GM21367 (cell line): ENCODE measurements around the gene NRBP1.

ENCODE experiments used
- ATAC-seq: cut with Tn5 transposase; IDR thresholded peaks from one replicate; pipeline ENCODE4 v1.9.1; 2021; ENCODE audit not compliant: unreplicated experiment

The NRBP1 gene

DNA sequence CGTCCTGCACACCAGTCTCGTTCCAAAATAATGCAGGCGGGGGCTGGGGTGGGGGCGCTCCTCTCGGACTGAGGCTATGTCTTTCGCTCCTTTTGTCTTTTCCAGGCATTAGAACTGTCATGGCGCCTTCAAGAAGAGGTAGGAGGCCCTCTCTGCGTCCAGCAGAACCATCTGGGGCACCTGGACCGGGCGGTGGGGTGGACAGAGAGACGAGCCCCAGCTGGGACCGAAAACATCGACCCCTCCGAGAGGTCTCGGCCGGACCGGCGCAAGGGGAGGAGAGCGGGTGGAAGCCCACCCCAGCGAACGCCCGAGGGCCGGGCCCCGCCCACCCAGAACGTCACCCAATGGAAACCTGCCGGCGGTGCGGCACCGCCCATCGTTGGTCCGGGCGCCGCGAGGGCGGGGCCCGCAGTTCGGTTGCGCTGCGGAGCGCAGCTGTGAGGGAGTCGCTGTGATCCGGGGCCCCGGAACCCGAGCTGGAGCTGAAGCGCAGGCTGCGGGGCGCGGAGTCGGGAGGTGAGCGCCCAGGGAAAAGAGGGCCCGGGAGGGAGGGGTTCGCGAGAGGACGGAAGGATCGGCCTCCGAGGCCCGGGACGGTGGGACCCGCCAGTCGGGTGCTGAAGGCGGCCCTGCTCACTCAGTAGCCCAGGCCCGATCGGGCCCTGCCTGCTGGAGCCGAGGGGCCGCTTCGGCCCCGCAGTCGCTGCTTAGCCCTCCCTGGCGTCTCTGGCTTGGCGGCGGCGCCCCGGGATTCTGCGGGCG lies at the start of gene NRBP1:
Gene NRBP1 (plus strand): TSS at position 419 of the 765 bp plus-strand sequence. CDS start 4,643 bp downstream, outside the sequence.
- ATAC-seq: peak; percentile 84

DNA sequence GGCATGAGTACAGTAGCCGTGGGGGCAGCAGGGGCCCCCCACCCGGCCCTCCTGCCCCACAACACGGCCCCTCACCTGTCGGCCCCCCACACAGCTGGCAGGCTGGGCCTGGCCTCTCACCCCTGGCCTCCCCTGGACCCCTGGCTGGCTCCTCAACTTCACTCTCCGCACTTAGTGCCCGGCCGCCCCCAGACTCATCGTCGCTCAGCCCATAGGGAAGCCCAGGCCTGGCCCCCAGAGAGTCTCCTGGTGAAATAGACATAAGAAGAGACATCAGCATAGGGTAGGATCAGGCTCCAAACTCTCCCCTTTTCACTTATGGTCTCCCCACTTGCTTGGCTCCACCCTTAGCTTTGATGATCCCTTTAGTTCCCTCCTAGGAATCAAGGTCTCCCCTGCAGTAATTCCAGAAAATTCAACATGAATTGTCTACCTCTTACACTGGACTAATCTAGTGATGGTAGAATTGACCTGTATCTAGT lies 49.6 kb upstream of the NRBP1 start:
- no peak for ATAC-seq

DNA sequence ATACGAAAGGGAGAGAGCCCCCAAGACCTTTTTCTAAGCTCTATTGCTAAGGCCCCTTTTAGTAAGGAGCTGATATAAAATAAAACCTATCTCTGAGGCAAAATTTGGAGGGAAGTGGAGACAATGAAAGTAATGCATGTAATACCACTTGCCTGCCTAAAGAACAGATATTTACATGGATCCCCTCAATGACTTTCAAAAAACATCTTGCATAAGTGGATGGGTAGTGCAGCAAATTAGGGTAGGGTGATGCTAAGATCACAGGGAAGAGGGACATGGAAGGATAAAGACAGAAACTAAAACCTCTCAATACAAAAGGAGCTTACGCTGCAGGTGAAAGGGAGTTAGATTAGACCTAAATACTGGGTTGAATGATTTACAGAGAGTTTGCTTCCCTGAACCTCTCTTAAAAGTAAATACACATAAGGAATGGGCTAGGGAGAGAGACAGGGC lies 49.0 kb upstream of the NRBP1 start:
- ATAC-seq: no peak

DNA sequence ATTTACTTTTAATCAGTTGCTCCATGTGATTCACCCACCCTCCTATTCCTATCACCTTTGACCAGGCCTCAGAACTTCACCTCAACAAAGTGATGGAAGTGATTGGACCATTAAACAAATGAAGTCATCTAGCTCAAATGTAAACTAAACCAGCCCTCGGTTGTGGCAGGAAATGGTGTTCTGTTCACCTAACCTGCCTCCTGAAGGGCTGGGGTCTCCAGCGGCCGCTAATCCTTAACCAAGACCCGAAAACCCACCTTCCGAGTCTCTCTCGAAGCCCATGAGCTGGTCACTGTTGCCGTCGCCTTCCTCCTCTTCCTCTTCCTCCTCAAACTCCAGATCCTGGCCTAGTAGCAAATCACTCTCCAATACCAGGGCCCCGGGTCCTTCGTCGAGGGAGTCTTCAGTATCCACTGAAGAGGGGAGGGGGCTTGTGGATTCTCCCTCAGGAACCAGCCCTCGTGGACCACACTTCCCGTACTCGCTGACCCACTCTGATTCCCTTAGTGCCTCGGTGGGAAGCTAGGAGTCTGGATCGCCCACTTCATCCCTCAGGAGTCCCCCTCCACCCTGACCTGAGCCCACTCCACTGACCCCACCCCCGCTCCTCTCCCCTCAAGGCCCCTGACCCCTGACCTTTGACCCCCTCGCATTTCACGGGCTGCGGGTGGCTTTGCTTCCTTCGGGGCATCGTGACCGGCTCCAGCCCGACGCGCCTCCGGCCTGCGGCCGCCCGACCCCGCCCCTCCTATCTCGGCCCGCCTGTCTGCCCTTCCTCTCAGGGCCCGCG lies 48.4 kb upstream of the NRBP1 start:
- ATAC-seq: no peak

DNA sequence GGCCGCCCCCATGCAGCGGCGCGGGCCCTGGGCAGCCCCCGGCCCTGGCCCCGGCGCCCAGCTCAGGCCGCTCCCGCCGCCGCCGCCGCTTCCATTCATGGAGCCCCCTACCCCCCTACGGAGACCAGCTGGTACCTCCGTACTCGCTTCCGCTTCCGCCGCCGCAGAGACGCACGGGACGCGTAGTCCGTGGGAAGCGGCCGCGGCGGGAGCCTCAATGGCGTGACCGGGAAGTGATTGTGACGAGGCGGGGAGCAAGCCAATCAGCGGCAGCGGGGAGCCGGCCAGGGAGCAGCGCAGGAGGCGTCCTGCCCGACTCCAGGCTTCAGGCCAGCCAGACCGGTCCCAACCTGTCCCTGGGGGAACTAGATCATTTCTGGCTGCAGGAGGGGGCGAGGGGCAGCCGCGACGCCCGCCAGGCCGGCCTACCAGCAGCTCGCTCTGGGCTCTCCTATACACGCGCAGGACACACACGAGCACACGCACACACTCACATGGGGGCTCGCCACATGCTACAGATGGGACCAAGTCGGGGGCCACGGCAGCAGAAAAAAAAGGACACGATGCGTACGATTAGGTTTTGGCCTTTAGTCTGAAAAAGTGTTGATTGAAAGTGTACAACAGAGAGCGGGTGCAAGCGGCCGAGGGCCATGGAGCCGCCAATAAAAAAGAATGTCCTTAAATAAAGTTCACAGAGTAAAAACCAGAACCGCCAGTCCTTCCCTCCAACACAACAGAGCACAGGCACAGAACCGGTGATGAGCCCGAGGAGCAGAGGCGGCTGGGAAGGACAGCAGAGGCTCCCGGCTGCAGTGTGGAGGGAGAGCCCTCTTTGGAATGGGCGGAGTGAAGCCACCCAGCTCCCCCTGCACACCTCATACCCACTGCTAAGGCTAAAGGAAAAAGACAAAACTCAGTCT lies 47.5 kb upstream of the NRBP1 start, which contains the start of gene ZNF513:
Gene ZNF513 (minus strand): TSS at position 109 of the 920 bp plus-strand sequence. CDS start 208 bp downstream, outside the sequence.
- peak; percentile 72 for ATAC-seq

DNA sequence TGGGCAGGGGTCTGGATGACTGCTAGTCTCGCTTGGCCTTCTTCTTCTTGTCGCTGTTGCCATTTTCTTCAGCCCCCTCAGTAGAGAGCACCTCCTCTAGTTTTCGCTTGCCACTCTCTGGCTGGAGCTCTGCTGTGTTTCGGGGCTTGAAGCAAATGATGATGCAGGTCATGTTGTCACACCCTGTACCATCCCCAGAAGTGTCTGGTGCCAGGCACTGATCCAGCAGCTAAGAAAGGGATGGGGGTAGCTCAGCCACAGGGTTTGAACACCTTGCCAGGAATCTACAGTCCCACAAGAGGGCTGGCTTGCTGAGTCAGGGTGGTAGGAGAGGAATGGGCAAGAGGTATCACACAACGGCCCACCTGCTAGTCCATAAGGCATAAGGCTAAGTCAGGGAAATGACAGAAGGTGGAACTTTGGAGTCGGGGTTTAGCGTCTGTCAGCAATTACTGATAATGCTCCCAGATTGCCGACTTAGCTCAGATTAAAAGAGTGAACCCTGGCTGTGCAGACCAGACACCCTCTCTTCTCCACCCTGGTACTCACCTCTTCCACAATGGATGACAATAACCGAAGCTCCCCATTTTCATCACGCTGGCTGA lies 46.8 kb upstream of the NRBP1 start:
- ATAC-seq: no peak

DNA sequence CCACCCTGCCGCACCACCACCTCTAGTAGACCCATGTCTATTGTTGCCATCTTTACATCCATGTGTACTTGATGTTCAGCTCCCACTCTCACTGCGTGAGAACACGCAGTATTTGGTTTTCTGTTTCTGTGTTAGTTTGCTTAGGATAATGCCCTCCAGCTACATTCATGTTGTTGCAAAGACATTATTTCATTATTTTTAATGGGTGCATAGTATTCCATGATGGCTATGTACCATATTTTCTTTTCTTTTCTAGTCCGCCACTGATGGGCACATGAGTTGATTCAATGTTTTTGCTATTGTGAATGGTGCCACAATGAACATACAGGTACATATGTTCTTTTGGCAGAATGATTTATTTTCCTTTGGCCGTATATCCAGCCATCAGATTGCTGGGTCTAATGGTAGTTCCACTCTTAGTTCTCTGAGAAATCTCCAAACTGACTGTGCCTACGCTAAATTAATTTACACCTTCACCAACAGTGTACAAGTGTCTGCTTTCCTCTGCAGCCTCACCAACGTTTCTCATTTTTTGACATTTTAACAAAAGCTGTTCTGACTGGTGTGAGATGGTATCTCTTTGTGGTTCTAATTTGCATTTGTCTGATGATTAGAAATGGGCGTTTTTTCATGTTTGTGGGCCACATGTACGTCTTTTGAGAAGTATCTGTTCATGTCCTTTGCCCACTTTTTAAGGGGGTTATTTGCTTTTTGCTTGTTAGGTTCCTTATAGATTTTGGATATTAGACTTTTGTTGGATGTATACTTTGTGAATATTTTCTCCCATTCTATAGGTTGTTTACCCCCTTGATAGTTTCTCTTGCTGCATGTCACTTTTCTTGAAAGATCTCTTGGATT lies 37.4 kb upstream of the NRBP1 start:
- no peak for ATAC-seq

DNA sequence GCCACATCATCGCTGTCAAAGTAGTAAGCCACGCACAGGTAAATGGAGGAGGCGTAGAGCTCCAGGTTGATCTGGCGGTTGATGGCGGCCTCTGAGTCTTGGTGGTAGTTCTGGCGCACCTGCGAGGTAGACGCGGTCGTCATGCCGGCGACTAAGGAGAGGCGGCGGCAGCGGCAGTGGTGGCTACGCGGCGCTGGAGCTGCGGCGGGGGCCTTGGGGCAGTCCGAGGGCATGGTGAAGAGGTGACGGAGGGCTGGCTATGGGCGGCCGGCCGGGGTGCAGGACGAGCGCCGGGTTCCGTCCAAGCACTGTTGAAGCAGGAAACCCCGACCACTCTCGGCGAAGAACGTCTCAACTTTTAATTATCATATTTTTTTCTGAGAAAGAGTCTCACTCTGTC lies 35.2 kb upstream of the NRBP1 start:
- ATAC-seq: no peak

DNA sequence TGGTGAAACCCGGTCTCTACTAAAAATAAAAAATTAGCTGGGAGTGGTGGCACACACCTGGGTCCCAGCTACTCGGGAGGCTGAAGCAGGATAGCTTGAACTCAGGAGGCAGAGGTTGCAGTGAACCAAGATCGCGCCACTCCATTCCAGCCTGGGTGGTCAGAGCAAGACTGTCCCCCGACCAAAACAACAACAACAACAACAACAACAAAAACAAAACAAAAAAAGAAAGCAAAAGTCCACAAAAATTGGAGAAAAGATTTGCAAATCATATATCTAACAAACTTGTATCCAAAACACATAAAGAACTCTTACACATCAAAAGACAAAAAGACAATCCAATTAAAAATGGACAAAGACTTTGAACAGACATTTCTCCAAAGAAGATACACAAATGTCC lies 29.5 kb upstream of the NRBP1 start:
- no peak for ATAC-seq

DNA sequence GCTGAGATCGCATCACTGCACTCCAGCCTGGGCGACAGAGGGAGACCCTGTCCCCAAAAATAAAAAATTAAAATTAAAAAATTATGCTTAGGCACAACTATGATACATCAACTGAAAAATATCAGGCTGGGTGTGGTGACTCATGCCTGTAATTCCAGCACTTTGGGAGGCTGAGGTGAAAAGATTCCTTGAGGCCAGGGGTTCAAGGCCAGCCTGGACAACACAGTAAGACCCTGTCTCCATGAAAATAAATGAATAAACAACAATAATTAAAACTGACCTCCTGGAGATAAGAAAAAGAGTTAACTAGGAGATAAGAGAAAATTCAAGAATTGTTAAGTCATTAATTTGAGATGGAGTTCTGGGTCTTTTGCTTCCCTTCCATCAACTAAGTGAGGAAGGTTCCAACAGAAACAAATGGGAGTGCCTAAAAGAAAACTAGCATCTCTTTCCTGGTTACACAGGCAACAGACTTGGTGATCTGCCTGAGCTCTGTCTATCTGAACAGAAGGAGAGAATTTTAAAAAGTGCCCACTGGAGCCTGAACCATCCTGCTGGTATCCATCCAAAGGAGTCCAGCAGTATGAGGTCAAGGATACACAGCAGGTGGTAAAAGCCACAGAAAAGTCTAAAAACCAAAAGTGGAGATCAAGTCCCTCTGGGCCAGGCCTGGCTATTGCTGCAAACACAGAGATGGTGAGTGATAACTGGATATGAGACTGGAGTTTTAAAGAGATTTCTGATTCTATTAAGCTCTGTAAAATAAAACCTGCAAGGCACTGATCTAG lies 27.9 kb upstream of the NRBP1 start:
- no peak for ATAC-seq

DNA sequence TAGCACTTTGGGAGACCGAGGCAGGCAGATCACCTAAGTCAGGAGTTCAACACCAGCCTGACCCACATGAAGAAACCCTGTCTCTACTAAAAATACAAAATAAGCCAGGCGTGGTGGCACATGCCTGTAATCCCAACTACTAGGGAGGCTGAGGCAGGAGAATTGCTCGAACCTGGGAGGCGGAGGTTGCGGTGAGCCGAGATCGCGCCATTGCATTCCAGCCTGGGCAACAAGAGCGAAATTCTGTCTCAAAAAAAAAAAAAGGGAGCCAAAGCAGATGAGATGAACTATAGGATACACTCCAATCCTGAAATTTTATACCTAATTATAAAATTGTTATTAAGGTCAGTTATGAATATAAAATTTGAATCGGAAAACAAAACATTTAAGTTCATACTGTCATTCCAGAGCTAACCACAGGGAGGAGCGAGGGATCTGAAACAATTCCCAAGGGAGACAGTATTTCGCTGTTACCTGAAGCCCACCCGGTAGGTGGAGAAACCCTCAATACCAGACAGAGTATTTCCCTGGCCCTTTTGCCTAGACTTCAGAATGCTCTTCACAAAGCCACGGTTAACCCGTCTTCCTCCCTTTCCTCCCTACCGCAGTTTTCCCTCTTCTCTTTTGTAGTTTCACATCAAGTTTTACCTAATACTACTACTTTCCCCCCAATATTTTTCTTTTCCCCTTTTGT lies 20.5 kb upstream of the NRBP1 start:
- no peak for ATAC-seq

DNA sequence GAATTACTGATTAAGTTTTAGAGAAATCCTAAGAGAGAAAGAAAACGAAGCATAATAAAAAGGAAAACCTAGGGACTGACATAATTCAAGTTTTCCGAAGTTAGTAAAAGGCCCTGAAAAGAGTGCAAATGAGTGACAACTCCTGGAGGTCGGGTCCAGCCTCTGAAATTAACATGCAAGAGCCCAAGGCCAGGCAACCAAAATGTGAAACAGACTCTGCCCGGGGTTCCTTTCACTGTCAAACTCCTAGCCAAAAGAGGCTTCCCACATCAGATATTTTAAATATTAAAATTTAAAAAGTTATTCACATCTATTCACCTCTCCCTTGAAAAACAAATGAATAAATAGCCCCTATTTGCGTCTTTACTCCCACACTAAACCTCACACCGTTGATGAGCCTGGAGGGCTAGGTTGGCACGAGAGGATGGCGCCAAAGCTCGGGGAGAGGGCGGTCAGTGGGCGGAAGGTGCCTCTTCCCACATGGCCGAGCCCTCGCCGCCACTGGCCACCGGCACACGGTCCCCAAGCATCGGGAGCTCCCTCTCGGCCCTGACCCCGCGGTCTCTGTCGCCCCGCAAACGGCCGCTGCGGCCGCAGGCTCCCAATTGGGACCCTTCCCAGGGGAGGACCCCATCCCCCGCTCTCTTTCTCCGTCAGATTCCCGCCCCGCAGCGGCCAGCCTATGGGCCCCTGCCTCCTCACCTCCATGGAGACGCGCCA lies 19.7 kb upstream of the NRBP1 start:
- peak; percentile 33 for ATAC-seq

DNA sequence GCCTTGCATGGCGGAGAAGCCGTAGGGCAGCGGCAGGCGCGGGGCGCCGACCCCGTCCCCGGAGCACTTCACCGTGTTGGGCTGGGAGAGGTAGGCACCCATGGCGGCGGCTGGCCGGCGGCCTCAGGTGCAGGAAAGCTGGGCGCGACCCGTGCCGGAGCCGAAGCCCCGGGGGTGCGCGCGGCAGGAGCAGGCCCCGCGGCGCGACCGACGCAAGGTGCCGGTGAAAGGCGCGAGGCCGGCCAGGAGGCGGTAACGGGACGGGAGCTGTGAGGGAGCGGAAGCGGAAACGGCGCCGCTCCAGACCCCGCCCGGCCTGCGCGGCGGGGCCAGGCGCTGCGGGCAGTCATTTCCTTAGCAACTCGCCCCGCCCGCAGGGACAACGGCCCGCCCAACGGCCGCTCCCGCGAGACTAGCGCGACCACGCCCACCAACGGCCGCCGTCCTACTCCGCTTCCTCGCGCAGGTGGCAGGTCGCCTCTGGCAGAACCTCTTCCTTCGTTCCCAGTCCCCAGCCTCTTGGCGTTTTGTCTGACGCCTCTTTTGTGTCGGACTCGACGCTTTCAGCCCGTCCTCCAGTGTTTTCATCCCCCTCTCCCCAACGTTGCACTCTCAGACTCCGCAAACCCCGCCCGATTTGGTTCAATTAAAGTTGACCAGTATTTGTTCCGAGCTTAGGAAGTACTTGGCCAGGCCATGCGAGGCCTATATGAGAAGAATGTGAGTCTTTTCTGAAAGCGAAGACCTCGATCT lies 18.9 kb upstream of the NRBP1 start, which contains the start of gene PPM1G:
Gene PPM1G (minus strand): TSS at position 271 of the 753 bp plus-strand sequence. CDS start 169 bp downstream, at position 102.
- peak; percentile 85 for ATAC-seq

DNA sequence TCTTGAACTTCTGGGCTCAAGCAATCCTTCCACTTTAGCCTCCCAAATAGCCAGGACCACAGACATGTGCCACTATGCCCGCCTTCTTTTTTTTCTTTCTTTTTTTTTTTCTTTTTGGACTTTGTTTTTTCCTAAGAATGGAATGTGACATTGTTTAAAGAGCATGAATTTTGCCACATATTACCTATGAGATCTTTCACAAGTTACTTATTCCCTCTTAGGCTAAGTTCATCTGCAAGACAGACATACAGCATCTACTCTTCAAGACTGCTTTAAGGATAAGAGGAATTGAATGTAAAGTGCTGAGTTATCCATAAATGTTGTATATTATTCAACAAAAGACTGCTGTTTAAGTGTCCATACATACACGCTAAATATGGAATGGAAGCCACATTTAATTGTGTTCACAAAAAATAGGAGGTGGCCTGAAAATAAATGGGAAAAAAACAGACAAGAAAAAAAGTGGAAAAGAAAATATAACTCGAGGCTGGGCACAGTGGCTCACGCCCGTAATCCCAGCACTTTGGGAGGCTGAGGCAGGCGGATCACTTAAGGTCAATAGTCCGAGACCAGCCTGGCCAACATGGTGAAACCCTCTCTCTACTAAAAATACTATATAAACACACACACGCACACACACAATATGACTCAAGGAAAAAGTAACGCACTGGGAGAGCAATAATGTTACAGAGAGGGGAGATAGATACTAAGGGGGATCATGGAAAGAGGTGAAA lies 15.8 kb upstream of the NRBP1 start:
- no peak for ATAC-seq

DNA sequence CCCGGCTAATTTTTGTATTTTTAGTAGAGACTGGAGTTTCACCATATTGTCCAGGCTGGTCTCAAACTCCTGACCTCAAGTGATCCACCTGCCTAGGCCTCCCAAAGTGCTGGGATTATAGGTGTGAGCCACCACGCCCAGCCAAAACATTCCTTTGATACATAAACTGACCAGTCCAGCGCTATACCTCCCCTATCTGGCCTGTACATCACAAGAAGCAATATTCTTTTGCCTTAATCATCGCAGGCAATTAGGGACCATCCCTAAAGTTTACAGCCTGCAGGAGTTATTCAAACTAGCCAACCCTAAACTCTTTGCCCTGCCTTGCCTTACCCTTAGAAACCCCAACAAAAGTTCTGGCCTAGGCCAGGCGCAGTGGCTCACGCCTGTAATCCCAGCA lies 12.3 kb upstream of the NRBP1 start:
- ATAC-seq: no peak

DNA sequence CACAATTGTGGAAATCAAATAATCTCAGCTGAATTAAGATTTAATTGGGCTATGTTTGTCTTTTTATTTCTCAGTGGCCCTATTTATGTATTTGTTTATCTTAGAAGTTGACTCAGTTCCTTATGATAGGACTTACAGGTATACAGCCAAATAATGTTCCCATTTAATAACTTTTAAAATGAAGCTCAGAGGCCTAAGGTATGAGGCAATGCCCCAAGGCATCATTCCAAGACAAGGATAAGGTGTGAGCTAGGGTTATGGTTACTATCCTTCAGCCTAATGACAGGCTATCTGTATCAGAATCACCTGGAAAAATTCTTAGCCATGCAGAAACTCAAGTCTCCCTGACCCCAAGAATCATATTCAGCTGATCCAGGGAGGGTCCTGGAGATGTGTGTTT lies 7.4 kb upstream of the NRBP1 start:
- ATAC-seq: no peak
